ENCODE results near the gene SLCO3A1. TPM values are rescaled to one million over a fixed set of nuclear protein-coding genes. Genes with fewer than 3 reads are reported as not detected.
A peak's percentile ranks its signal among the peaks of the same experiment; 100 is the strongest.

Gene SLCO3A1
- total RNA-seq, 1 experiment from 2014 or later = 5.9 TPM

GRCh38 chr15:92121047-92121446 is 267.5 kb downstream of the SLCO3A1 start:
- no peak for DNase-seq (ENCODE audit: low read depth)

GRCh38 chr15:92122259-92122658 is 268.8 kb downstream of the SLCO3A1 start:
- no peak for DNase-seq (ENCODE audit: low read depth)

GRCh38 chr15:92123962-92124656 is 270.6 kb downstream of the SLCO3A1 start:
- no peak for DNase-seq (ENCODE audit: low read depth)

- no peak for DNase-seq (ENCODE audit: low read depth)
Measured at GRCh38 chr15:92124657-92125010, 271.1 kb downstream of the SLCO3A1 start.

GRCh38 chr15:92128788-92129187 is 275.3 kb downstream of the SLCO3A1 start:
- no peak for DNase-seq (ENCODE audit: low read depth)

- no peak for DNase-seq (ENCODE audit: low read depth)
Measured at GRCh38 chr15:92130244-92130643, 276.7 kb downstream of the SLCO3A1 start.

- DNase-seq (ENCODE audit: low read depth) = peak; percentile 5
Measured at GRCh38 chr15:92130906-92131305, 277.4 kb downstream of the SLCO3A1 start.

GRCh38 chr15:92132982-92133755 is 279.7 kb downstream of the SLCO3A1 start:
- no peak for DNase-seq (ENCODE audit: low read depth)

GRCh38 chr15:92140796-92141195 is 287.3 kb downstream of the SLCO3A1 start:
- DNase-seq (ENCODE audit: low read depth) = no peak

- DNase-seq (ENCODE audit: low read depth) = no peak
Measured at GRCh38 chr15:92141607-92142006, 288.1 kb downstream of the SLCO3A1 start.

GRCh38 chr15:92142242-92143232 is 289.0 kb downstream of the SLCO3A1 start:
- no peak for DNase-seq (ENCODE audit: low read depth)

GRCh38 chr15:92143765-92144164 is 290.3 kb downstream of the SLCO3A1 start:
- no peak for DNase-seq (ENCODE audit: low read depth)

- no peak for DNase-seq (ENCODE audit: low read depth)
Measured at GRCh38 chr15:92146511-92147150, 293.1 kb downstream of the SLCO3A1 start.

GRCh38 chr15:92149029-92149428 is 295.5 kb downstream of the SLCO3A1 start:
- no peak for DNase-seq (ENCODE audit: low read depth)

- no peak for DNase-seq (ENCODE audit: low read depth)
Measured at GRCh38 chr15:92149465-92149864, 296.0 kb downstream of the SLCO3A1 start.

- no peak for DNase-seq (ENCODE audit: low read depth)
Measured at GRCh38 chr15:92151168-92151567, 297.7 kb downstream of the SLCO3A1 start.

GRCh38 chr15:92151741-92152140 is 298.2 kb downstream of the SLCO3A1 start:
- no peak for DNase-seq (ENCODE audit: low read depth)

GRCh38 chr15:92152983-92153382 is 299.5 kb downstream of the SLCO3A1 start:
- DNase-seq (ENCODE audit: low read depth) = no peak

- no peak for DNase-seq (ENCODE audit: low read depth)
Measured at GRCh38 chr15:92153620-92154019, 300.1 kb downstream of the SLCO3A1 start.

- no peak for DNase-seq (ENCODE audit: low read depth)
Measured at GRCh38 chr15:92155934-92156333, 302.4 kb downstream of the SLCO3A1 start.

GRCh38 chr15:92157666-92158298 is 304.3 kb downstream of the SLCO3A1 start:
- DNase-seq (ENCODE audit: low read depth) = no peak

Data from M059J (cell line).